LNCAP (cell line): ENCODE data around the gene GMDS.

Experiments used
- CTCF ChIP-seq: fragments of 450-650 bp; IDR thresholded peaks from 2 replicates; pipeline ENCODE4 v1.5.1; 2017; ENCODE audit warnings: mild to moderate bottlenecking

The GMDS gene

GRCh38 chr6:2249126-2249525 lies 3.7 kb upstream of the GMDS start:
- TF ChIP-seq CTCF = no peak

- TF ChIP-seq CTCF = no peak
These were observed 2.3 kb upstream of the GMDS start for GRCh38 chr6:2247664-2248063.

GRCh38 chr6:2245877-2246863 lies 765 bp upstream of the GMDS start:
- TF ChIP-seq CTCF = no peak

GRCh38 chr6:2244261-2245102 lies 923 bp downstream of the GMDS start:
- no peak for TF ChIP-seq CTCF

- TF ChIP-seq CTCF = no peak
These were observed 3.1 kb downstream of the GMDS start for GRCh38 chr6:2242311-2242710.

- no peak for TF ChIP-seq CTCF
These were observed 4.4 kb downstream of the GMDS start for GRCh38 chr6:2240961-2241360.

- no peak for TF ChIP-seq CTCF
These were observed 8.4 kb downstream of the GMDS start for GRCh38 chr6:2237001-2237400.
